HepG2 (cell line): ENCODE data around the gene TBX3. TPM values are rescaled to one million over a fixed set of nuclear protein-coding genes. Genes with fewer than 3 reads are reported as not detected.

Experiments
- ATAC-seq: fragments of 200-7000 bp; cut with Tn5 transposase; 3 replicates; pipeline ENCODE4 v1.9.1; 2020; ENCODE audit warnings: mild to moderate bottlenecking, moderate library complexity
- Bru-seq: library from RNA; stranded (reverse); fragments of 400-500 nt; gene quantifications from one replicate; lab custom pipeline; 2021; lab: Mats Ljungman, UMichigan
- BruChase-seq, 2 experiments: library from RNA; stranded (reverse); fragments of 400-500 nt; gene quantifications; one replicate each; lab custom pipeline; 2021; lab: Mats Ljungman, UMichigan
- BruUV-seq: library from RNA; stranded (reverse); fragments of 400-500 nt; replicated peaks from 2 replicates; lab custom pipeline; 2021; lab: Mats Ljungman, UMichigan
- CTCF ChIA-PET: fragments of 300-600 bp; formaldehyde crosslinking; extraction: SDS; loops from one replicate; lab custom pipeline; 2021; ENCODE audit warnings: low total read pairs, inconsistent platforms, low intra/inter-chr PET ratio; lab: Yijun Ruan, JAX
- POLR2A ChIA-PET: fragments of 350-600 bp; sonication (Branson Sonifier 250); formaldehyde crosslinking; loops from one replicate; lab custom pipeline; 2020; ENCODE audit warnings: antibody characterized with exemption, inconsistent platforms; lab: Yijun Ruan, JAX
- DNase-seq: peaks from one replicate; pipeline ENCODE4 v3.0.0-alpha.2; 2015; ENCODE audit warnings: low spot score
- FAIRE-seq: peaks from 3 replicates; lab custom pipeline; 2011; peaks lifted over from hg19 to GRCh38; lab: Jason Lieb, UNC
- H2AFZ ChIP-seq: one replicate; pipeline ENCODE4 v1.6.1; 2011; ENCODE audit warnings: low read length, inconsistent platforms
- H3K27ac ChIP-seq: fragments of 300-600 bp; 3 replicates; pipeline ENCODE4 v1.8.0; 2011; ENCODE audit warnings: mixed run types, mild to moderate bottlenecking, mixed read lengths, low read length, inconsistent platforms; ENCODE audit not compliant: insufficient read depth; ENCODE audit errors: extremely low read length
- H3K27me3 ChIP-seq, 2 experiments: fragments of 200-600 bp in 1 of 2; 2 replicates in 1 of 2; 3 replicates in 1 of 2; pipeline versions ENCODE4 v1.6.0 to v1.8.0; 2011; ENCODE audit warnings: low read length in 2 of 2, mild to moderate bottlenecking in 2 of 2, moderate library complexity in 2 of 2, inconsistent platforms in 1 of 2; ENCODE audit not compliant: insufficient read depth in 2 of 2, control insufficient read depth in 1 of 2
- H3K36me3 ChIP-seq, 2 experiments: fragments of 200-600 bp in 1 of 2; replicated peaks in 1 of 2; 2 replicates in 1 of 2; 3 replicates in 1 of 2; pipeline versions ENCODE4 v1.5.1 to v1.8.0; 2011; ENCODE audit warnings: low read length in 2 of 2, inconsistent platforms in 1 of 2; ENCODE audit not compliant: insufficient read depth in 2 of 2, control insufficient read depth in 1 of 2
- H3K4me1 ChIP-seq: 2 replicates; pipeline ENCODE4 v1.5.1; 2012; ENCODE audit warnings: low read length, inconsistent platforms; ENCODE audit not compliant: insufficient read depth
- H3K4me2 ChIP-seq: 2 replicates; pipeline ENCODE4 v1.6.0; 2011; ENCODE audit warnings: low read depth, low read length, inconsistent platforms
- H3K4me3 ChIP-seq, 3 experiments: fragments of 200-600 bp in 1 of 3; sonication (generic), shearing (Covaris generic) in 1 of 3; replicated peaks in 1 of 3; 2 replicates each; pipeline ENCODE4 v1.5.1; 2011 to 2016; ENCODE audit warnings: low read length in 3 of 3, inconsistent platforms in 2 of 3, low read depth in 2 of 3, mild to moderate bottlenecking in 2 of 3, control low read depth in 1 of 3, mixed read lengths in 1 of 3; ENCODE audit not compliant: insufficient read depth in 1 of 3
- H3K79me2 ChIP-seq: one replicate; pipeline ENCODE4 v1.6.1; 2011; ENCODE audit warnings: low read length, inconsistent platforms; ENCODE audit not compliant: insufficient read depth
- H3K9ac ChIP-seq: 2 replicates; pipeline ENCODE4 v1.6.0; 2011; ENCODE audit warnings: mild to moderate bottlenecking, low read depth, low read length, inconsistent platforms; ENCODE audit not compliant: insufficient read depth
- H3K9me3 ChIP-seq: 2 replicates; pipeline ENCODE4 v1.5.1; 2012; ENCODE audit warnings: mild to moderate bottlenecking, low read length
- H4K20me1 ChIP-seq: 2 replicates; pipeline ENCODE4 v1.6.0; 2011; ENCODE audit warnings: inconsistent platforms, mild to moderate bottlenecking, low read length, moderate library complexity; ENCODE audit not compliant: insufficient read depth
- CREM ChIP-seq, 2 experiments: sonication (generic) in 1 of 2; formaldehyde crosslinking in 1 of 2; IDR thresholded peaks; 2 replicates each; pipeline versions ENCODE4 v1.4.0 to v1.6.1; 2016 to 2020; ENCODE audit warnings: antibody characterized with exemption in 1 of 2, mild to moderate bottlenecking in 1 of 2, missing genetic modification reagents in 1 of 2
- GATA4 ChIP-seq: sonication (generic); IDR thresholded peaks from 2 replicates; pipeline ENCODE4 v1.6.1; 2016; ENCODE audit warnings: antibody characterized with exemption, low read depth, borderline replicate concordance
- HNRNPLL ChIP-seq: fragments of 200-400 bp; formaldehyde crosslinking; IDR thresholded peaks from 2 replicates; pipeline ENCODE4 v1.6.1; 2017; ENCODE audit warnings: mild to moderate bottlenecking, low read depth, low read length; ENCODE audit not compliant: poor library complexity, severe bottlenecking
- ZEB1 ChIP-seq: IDR thresholded peaks from 2 replicates; pipeline ENCODE4 v1.6.1; 2012; ENCODE audit warnings: mild to moderate bottlenecking, low read depth, inconsistent platforms; ENCODE audit not compliant: insufficient replicate concordance
- ZFP36 ChIP-seq: fragments of 150-350 bp; IDR thresholded peaks from 2 replicates; pipeline ENCODE4 v1.6.1; 2018; ENCODE audit warnings: borderline replicate concordance, low read length, low read depth; ENCODE audit not compliant: partially characterized antibody
- ZNF234 ChIP-seq: sonication (generic); formaldehyde crosslinking; conservative IDR thresholded peaks from 2 replicates; pipeline ENCODE4 v1.5.1; 2020; ENCODE audit warnings: mild to moderate bottlenecking, missing genetic modification reagents
- ZNF264 ChIP-seq: sonication (generic); formaldehyde crosslinking; IDR thresholded peaks from 2 replicates; pipeline ENCODE4 v1.4.0; 2020; ENCODE audit warnings: missing genetic modification reagents
- ZNF292 ChIP-seq: sonication (generic); formaldehyde crosslinking; IDR thresholded peaks from 2 replicates; pipeline ENCODE4 v1.8.1; 2022; ENCODE audit warnings: mild to moderate bottlenecking, low read depth, missing genetic modification reagents, borderline replicate concordance
- ZNF549 ChIP-seq: sonication (generic); formaldehyde crosslinking; IDR thresholded peaks from 2 replicates; pipeline ENCODE4 v1.5.0; 2020; ENCODE audit warnings: missing genetic modification reagents
- ZNF619 ChIP-seq: sonication (generic); formaldehyde crosslinking; IDR thresholded peaks from 2 replicates; pipeline ENCODE4 v1.4.0; 2020; ENCODE audit warnings: mild to moderate bottlenecking, missing genetic modification reagents
- ZNF768 ChIP-seq: sonication (generic); formaldehyde crosslinking; IDR thresholded peaks from 2 replicates; pipeline ENCODE4 v1.4.0; 2020; ENCODE audit warnings: missing genetic modification reagents
- ZNF792 ChIP-seq: IDR thresholded peaks from 2 replicates; pipeline ENCODE4 v1.6.1; 2016
- WGBS: methylation state at CpG from one replicate; pipeline ENCODE4 v1.1.6; 2017; ENCODE audit warnings: low lambda C conversion rate; 5-methylcytosine and 5-hydroxymethylcytosine counted together
- in situ Hi-C: cut with HindIII; loops from 2 replicates; pipeline ENCODE4 v1.10.0; 2017; ENCODE audit warnings: low pct_unique_long_range_greater_than_20kb; ENCODE audit not compliant: extremely low pct_ligation_motif_present
- intact Hi-C: fragments of 100-400 bp; cut with micrococcal nuclease; formaldehyde crosslinking; loops from one replicate; pipeline ENCODE4 v1.10.0; 2022; ENCODE audit not compliant: unreplicated experiment
- long read RNA-seq, 2 experiments: library from RNA in 1 of 2; library from polyadenylated mRNA in 1 of 2; stranded (forward) in 1 of 2; unstranded in 1 of 2; transcript quantifications; one replicate each; pipeline ENCODE4 v2.0.0, GENCODE V29; 2019 to 2022
- polyA minus RNA-seq, 3 experiments: library from RNA; depleted of rRNA, polyadenylated mRNA; stranded (reverse); fragments of >200 nt; gene quantifications; 2 replicates each; pipeline ENCODE4 v1.2.3, GENCODE V29; 2011; ENCODE audit warnings: low replicate concordance in 1 of 3
- polyA plus RNA-seq, 8 experiments: library from polyadenylated mRNA; depleted of rRNA in 3 of 8; stranded (reverse) in 7 of 8; unstranded in 1 of 8; fragments of >200 nt; fragmentation: Illumina TruSeq in 4 of 8; extraction: Trizol in 4 of 8; gene quantifications; 2 replicates each; pipeline versions ENCODE4 v1.2.1 to v1.2.3, GENCODE V29; 2011 to 2016; ENCODE audit warnings: low read depth in 4 of 8, missing spikeins in 1 of 8, mixed read lengths in 1 of 8; ENCODE audit not compliant: insufficient read depth in 1 of 8
- total RNA-seq, 5 experiments: library from RNA; depleted of rRNA; stranded (reverse); fragments of >200 nt; fragmentation: Illumina TruSeq; extraction: Trizol; gene quantifications; 2 replicates each; pipeline ENCODE4 v1.2.3, GENCODE V29; 2016; ENCODE audit warnings: low read depth in 1 of 5
- TF ChIP-seq, protein P1 (sequence below): IDR thresholded peaks from 2 replicates; pipeline ENCODE4 v1.6.1; 2016; ENCODE audit warnings: low read depth, control low read depth
- TF ChIP-seq, protein P2 (sequence below): sonication (generic); formaldehyde crosslinking; IDR thresholded peaks from 2 replicates; pipeline ENCODE4 v1.4.0; 2020; ENCODE audit warnings: missing genetic modification reagents; ENCODE audit errors: not compliant biosample characterization

Gene TBX3
- total RNA-seq (2016; rRNA removed; fragmentation: Illumina TruSeq; extraction: Trizol) (17.2 and 27.1 TPM in 2 replicates), polyA plus RNA-seq (2011; rRNA removed) (38.1 and 42.4 TPM in 2 replicates), polyA minus RNA-seq (2011; rRNA and poly(A)+ RNA removed; ENCODE audit: low replicate concordance) (41.2 and 72.3 TPM in 2 replicates), Bru-seq, nascent RNA (percentile 98 among the genes with signal in this experiment), BruChase-seq, experiment 1, labeled RNA remaining after a 6-hour chase (percentile 91 among the genes with signal in this experiment), BruChase-seq, experiment 2, labeled RNA remaining after a 2-hour chase (percentile 97 among the genes with signal in this experiment)
- total RNA-seq (2016; cell fraction: cytosol; rRNA removed; fragmentation: Illumina TruSeq; extraction: Trizol; ENCODE audit: low read depth): 3.5 and 4.1 TPM in 2 replicates
- 13.7 and 27.3 TPM in 2 replicates for total RNA-seq (2016; cell fraction: insoluble cytoplasmic fraction; rRNA removed; fragmentation: Illumina TruSeq; extraction: Trizol)
- total RNA-seq (2016; cell fraction: membrane; rRNA removed; fragmentation: Illumina TruSeq; extraction: Trizol): 9.0 and 9.4 TPM in 2 replicates
- total RNA-seq (2016; cell fraction: nucleus; rRNA removed; fragmentation: Illumina TruSeq; extraction: Trizol): 39.2 and 46.8 TPM in 2 replicates
- polyA plus RNA-seq (2011; cell fraction: cytosol; rRNA removed): 12.5 and 15.0 TPM in 2 replicates
- 179 and 200 TPM in 2 replicates for polyA plus RNA-seq (2011; cell fraction: nucleus; rRNA removed)
- polyA plus RNA-seq (2012): 34.8 and 37.9 TPM in 2 replicates
- 1.0 and 1.1 TPM in 2 replicates for polyA plus RNA-seq (2016; cell fraction: cytosol; fragmentation: Illumina TruSeq; extraction: Trizol; ENCODE audit: low read depth)
- 16.8 and 21.4 TPM in 2 replicates for polyA plus RNA-seq (2016; cell fraction: insoluble cytoplasmic fraction; fragmentation: Illumina TruSeq; extraction: Trizol; ENCODE audit: low read depth)
- polyA plus RNA-seq (2016; cell fraction: membrane; fragmentation: Illumina TruSeq; extraction: Trizol; ENCODE audit: low read depth): 3.9 and 4.1 TPM in 2 replicates
- 123 and 124 TPM in 2 replicates for polyA plus RNA-seq (2016; cell fraction: nucleus; fragmentation: Illumina TruSeq; extraction: Trizol; ENCODE audit: insufficient read depth, low read depth)
- polyA minus RNA-seq (2011; cell fraction: cytosol; rRNA and poly(A)+ RNA removed): 22.2 and 24.4 TPM in 2 replicates
- 128 and 133 TPM in 2 replicates for polyA minus RNA-seq (2011; cell fraction: nucleus; rRNA and poly(A)+ RNA removed)
- long read RNA-seq, experiment 1, full-length matches to known transcripts: 2 of 23 reads
- long read RNA-seq, experiment 1, partial matches to known transcripts: 18 of 23 reads
- long read RNA-seq, experiment 1, other reads (novel, unspliced or antisense): 3 of 23 reads
- long read RNA-seq, experiment 2, full-length matches to known transcripts: 20 of 70 reads
- long read RNA-seq, experiment 2, partial matches to known transcripts: 8 of 70 reads
- long read RNA-seq, experiment 2, other reads (novel, unspliced or antisense): 42 of 70 reads

DNA sequence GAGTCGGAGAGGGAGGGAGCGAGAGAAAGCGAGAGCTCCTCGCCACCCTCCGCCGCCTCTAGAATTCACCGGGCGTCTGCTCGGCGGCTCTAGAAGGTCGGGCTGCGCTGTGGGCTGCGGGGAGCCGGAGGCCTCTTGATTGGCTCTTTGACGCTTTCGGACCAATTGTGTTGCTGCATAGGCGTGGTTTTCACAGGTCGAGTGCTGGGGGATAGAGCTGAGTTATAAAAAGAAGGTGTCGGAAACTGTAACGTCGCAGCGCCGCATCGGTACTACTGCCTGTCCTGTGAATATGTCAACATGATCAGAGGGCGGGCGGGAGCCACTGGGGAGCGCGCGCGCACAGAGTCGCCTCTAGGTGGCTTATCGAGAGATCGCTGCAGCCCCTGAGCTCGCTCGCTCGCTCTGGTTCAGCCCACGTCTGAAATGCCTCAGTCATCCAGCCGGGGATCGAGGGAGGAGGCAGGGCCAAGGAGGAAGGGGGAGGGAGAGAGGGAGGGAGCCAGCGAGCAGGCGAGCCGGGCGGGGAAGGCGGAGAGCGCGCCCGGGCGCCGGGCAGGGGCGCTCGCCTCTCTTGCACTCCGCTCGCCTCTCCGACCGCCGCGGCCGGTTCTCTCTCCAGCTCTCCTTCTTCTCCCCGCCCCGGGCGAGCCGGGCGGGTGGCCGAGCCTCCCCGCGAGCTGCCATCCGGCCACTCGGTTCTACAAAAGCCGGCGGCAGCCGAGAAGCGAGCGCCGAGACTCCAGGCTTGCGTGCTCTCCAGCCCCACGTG is at the start of gene TBX3:
TBX3 (minus strand) TSS at position 78 of the 772 bp plus-strand sequence. CDS start 975 bp downstream, outside the sequence.
- Histone ChIP-seq H3K4me3 (peak within 1 kb of the TSS; percentile 81 to 97 (median 97)), H3K9me3 (no peaks in the 10 kb centered on the region), H3K4me2 (peak within 1 kb of the TSS; percentile 86), H3K36me3 (peaks cover 0 to 10% of the 10 kb centered on the region in 2 experiments; a peak in 2 of 5 replicates), H3K9ac (peak within 1 kb of the TSS; percentile 96), H3K27ac (peak within 1 kb of the TSS; percentile 96), H4K20me1 (peaks cover 28% of the 10 kb centered on the region), H3K27me3 (no peaks in the 10 kb centered on the region; a peak in 1 of 5 replicates), H3K4me1 (peaks cover 28% of the 10 kb centered on the region), H3K79me2 (peaks cover 55% of the 10 kb centered on the region), H2AFZ (no peak within 1 kb of the TSS)
- ATAC-seq (peak; percentile 92), DNase-seq (peak; percentile 98), FAIRE-seq (peak; percentile 78)
- 1% methylated on average over 20 of the region's 76 CpGs for WGBS
- no TSS peak for BruUV-seq
- intact Hi-C loops: loop anchor here (1.0 to 5.0 kb wide), 3 partner anchors 115 to 714 kb away; no protein-coding TSS in a partner anchor
- ChIA-PET POLR2A (interaction anchor here (0.6 to 2.9 kb wide), 69 partner anchors 8 to 1260 kb away, joined by 3 to 101 read pairs (median 5); partner anchors contain the start of gene RBM19), CTCF (no interaction called here)
- in situ Hi-C loops: no loop called here
- TF ChIP-seq ZNF264 (CRISPR knock-in tag) (peak; percentile 63; the same call in 1 of the 2 replicates), ZEB1 (peak; percentile 60), CREM (IDR thresholded peaks at IDR 0.05) (peak; percentile 90), CREM (CRISPR knock-in tag; IDR thresholded peaks at IDR 0.05) (no peak), ZNF768 (CRISPR knock-in tag) (peak; percentile 2; the same call in 1 of the 2 replicates), ZNF619 (CRISPR knock-in tag) (0 out of 2 replicates have a peak, but pooled peaks have one; percentile 10), GATA4 (peak; percentile 59), ZNF234 (CRISPR knock-in tag) (no peak), ZNF292 (CRISPR knock-in tag) (peak; percentile 92), ZNF792 (peak; percentile 68), HNRNPLL (peak; percentile 71), ZFP36 (no peak), ZNF549 (CRISPR knock-in tag) (no peak)
- TF ChIP-seq, protein P1, sequence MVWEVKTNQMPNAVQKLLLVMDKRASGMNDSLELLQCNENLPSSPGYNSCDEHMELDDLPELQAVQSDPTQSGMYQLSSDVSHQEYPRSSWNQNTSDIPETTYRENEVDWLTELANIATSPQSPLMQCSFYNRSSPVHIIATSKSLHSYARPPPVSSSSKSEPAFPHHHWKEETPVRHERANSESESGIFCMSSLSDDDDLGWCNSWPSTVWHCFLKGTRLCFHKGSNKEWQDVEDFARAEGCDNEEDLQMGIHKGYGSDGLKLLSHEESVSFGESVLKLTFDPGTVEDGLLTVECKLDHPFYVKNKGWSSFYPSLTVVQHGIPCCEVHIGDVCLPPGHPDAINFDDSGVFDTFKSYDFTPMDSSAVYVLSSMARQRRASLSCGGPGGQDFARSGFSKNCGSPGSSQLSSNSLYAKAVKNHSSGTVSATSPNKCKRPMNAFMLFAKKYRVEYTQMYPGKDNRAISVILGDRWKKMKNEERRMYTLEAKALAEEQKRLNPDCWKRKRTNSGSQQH (CRISPR knock-in tag): peak; percentile 56; the same call in 1 of the 2 replicates
- TF ChIP-seq, protein P2, sequence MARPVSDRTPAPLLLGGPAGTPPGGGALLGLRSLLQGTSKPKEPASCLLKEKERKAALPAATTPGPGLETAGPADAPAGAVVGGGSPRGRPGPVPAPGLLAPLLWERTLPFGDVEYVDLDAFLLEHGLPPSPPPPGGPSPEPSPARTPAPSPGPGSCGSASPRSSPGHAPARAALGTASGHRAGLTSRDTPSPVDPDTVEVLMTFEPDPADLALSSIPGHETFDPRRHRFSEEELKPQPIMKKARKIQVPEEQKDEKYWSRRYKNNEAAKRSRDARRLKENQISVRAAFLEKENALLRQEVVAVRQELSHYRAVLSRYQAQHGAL: no peak
